Measurements from ENCODE around the gene APH1A.
"Not testable (repeated sequence)": the region's sequence is repeated elsewhere in the genome, so short reads cannot be mapped to it uniquely, and the experiment has no call there.

Gene APH1A

GRCh38 chr1:150256554-150257341, 12.1 kb downstream of the APH1A start:
- no peaks in the 10 kb centered on the region for H3K27me3 ChIP-seq (ENCODE audit: insufficient read depth, poor library complexity, severe bottlenecking)
- DNase-seq (ENCODE audit: low spot score) (no peak), ATAC-seq (ENCODE audit: low read depth) (no peak)
- no peak overlapping the region for H3K27ac ChIP-seq (ENCODE audit: poor library complexity, severe bottlenecking)
- H3K4me1 ChIP-seq (ENCODE audit: insufficient read depth, poor library complexity, severe bottlenecking): peaks cover 27% of the 10 kb centered on the region
- H3K9me3 ChIP-seq (ENCODE audit: severe bottlenecking): no peaks in the 10 kb centered on the region
- H3K4me3 ChIP-seq (ENCODE audit: severe bottlenecking): no peak overlapping the region
- no peak for TF ChIP-seq CTCF (IDR thresholded peaks at IDR 0.05; ENCODE audit: poor library complexity, severe bottlenecking)
- H3K36me3 ChIP-seq (ENCODE audit: low read depth): no peaks in the 10 kb centered on the region

- H3K36me3 ChIP-seq (ENCODE audit: low read depth): no peaks in the 10 kb centered on the region
- no peak overlapping the region for H3K4me3 ChIP-seq (ENCODE audit: severe bottlenecking)
- no peak overlapping the region for H3K27ac ChIP-seq (ENCODE audit: poor library complexity, severe bottlenecking)
- H3K4me1 ChIP-seq (ENCODE audit: insufficient read depth, poor library complexity, severe bottlenecking): peaks cover 23% of the 10 kb centered on the region
- DNase-seq (ENCODE audit: low spot score) (no peak), ATAC-seq (ENCODE audit: low read depth) (no peak)
- H3K27me3 ChIP-seq (ENCODE audit: insufficient read depth, poor library complexity, severe bottlenecking): no peaks in the 10 kb centered on the region
- no peaks in the 10 kb centered on the region for H3K9me3 ChIP-seq (ENCODE audit: severe bottlenecking)
- TF ChIP-seq CTCF (IDR thresholded peaks at IDR 0.05; ENCODE audit: poor library complexity, severe bottlenecking): peak; percentile 52
Observed at GRCh38 chr1:150256198-150256553, 12.6 kb downstream of the APH1A start.

- no peak overlapping the region for H3K27ac ChIP-seq (ENCODE audit: poor library complexity, severe bottlenecking)
- TF ChIP-seq CTCF (IDR thresholded peaks at IDR 0.05; ENCODE audit: poor library complexity, severe bottlenecking): no peak
- H3K27me3 ChIP-seq (ENCODE audit: insufficient read depth, poor library complexity, severe bottlenecking): no peaks in the 10 kb centered on the region
- no peak overlapping the region for H3K4me3 ChIP-seq (ENCODE audit: severe bottlenecking)
- no peaks in the 10 kb centered on the region for H3K9me3 ChIP-seq (ENCODE audit: severe bottlenecking)
- DNase-seq (ENCODE audit: low spot score) (no peak), ATAC-seq (ENCODE audit: low read depth) (no peak)
- no peaks in the 10 kb centered on the region for H3K36me3 ChIP-seq (ENCODE audit: low read depth)
- no peaks in the 10 kb centered on the region for H3K4me1 ChIP-seq (ENCODE audit: insufficient read depth, poor library complexity, severe bottlenecking)
Observed at GRCh38 chr1:150249936-150250335, 18.9 kb downstream of the APH1A start.

DNA sequence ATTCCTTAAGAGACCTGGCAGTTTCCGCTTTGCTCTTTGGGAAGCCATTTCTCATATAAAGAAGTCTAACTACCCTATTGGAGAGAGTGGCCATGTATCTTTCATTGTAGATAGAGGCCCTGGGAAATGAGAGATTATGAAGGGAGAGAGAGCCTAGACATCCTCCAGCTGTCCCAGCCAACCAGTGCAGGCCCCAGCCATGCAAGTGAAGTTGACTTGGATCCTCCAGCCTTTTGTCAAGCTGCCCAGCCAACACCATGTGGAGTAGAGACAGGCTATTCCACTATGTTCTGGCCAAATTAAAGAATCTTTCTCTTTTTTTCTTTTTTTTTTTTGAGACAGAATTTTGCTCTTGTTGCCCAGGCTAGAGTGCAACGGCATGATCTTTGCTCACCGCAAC, 25.8 kb downstream of the APH1A start:
- no peak for ATAC-seq (ENCODE audit: low read depth)
- no peak overlapping the region for H3K27ac ChIP-seq (ENCODE audit: poor library complexity, severe bottlenecking)
- no peak for TF ChIP-seq CTCF (IDR thresholded peaks at IDR 0.05; ENCODE audit: poor library complexity, severe bottlenecking)
- DNase-seq (ENCODE audit: low spot score): no peak
- H3K4me1 ChIP-seq (ENCODE audit: insufficient read depth, poor library complexity, severe bottlenecking): no peaks in the 10 kb centered on the region
- H3K36me3 ChIP-seq (ENCODE audit: low read depth): no peaks in the 10 kb centered on the region
- no peaks in the 10 kb centered on the region for H3K27me3 ChIP-seq (ENCODE audit: insufficient read depth, poor library complexity, severe bottlenecking)
- H3K4me3 ChIP-seq (ENCODE audit: severe bottlenecking): no peak overlapping the region
- H3K9me3 ChIP-seq (ENCODE audit: severe bottlenecking): no peaks in the 10 kb centered on the region

- Histone ChIP-seq H3K9me3 (ENCODE audit: severe bottlenecking) (no peaks in the 10 kb centered on the region), H3K4me3 (ENCODE audit: severe bottlenecking) (no peak overlapping the region), H3K27me3 (ENCODE audit: insufficient read depth, poor library complexity, severe bottlenecking) (no peaks in the 10 kb centered on the region), H3K27ac (ENCODE audit: poor library complexity, severe bottlenecking) (no peak overlapping the region), H3K36me3 (ENCODE audit: low read depth) (no peaks in the 10 kb centered on the region), H3K4me1 (ENCODE audit: insufficient read depth, poor library complexity, severe bottlenecking) (peaks cover 6% of the 10 kb centered on the region)
- no peak for TF ChIP-seq CTCF (IDR thresholded peaks at IDR 0.05; ENCODE audit: poor library complexity, severe bottlenecking)
- ATAC-seq (ENCODE audit: low read depth) (no peak), DNase-seq (ENCODE audit: low spot score) (no peak)
Observed at GRCh38 chr1:150237746-150238145, 31.1 kb downstream of the APH1A start.

DNA sequence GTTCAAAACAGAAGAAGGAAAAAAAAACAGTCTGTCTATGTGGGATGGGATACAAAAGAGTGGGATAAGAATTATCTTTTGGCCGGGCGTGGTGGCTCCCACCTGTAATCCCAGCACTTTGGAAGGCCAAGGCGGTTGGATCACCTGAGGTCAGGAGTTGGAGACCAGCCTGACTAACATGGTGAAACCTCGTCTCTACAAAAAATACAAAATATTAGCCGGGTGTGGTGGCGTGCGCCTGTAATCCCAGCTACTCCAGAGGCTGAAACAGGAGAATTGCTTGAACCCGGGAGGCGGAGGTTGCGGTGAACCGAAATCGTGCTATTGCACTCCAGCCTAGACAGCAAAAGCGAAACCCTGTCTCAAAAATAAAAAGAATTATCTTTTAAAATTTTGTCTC, 31.6 kb downstream of the APH1A start:
- H3K27ac ChIP-seq (ENCODE audit: poor library complexity, severe bottlenecking): peak overlapping the region; percentile 79
- H3K4me1 ChIP-seq (ENCODE audit: insufficient read depth, poor library complexity, severe bottlenecking); H3K36me3 ChIP-seq (ENCODE audit: low read depth); H3K9me3 ChIP-seq (ENCODE audit: severe bottlenecking); H3K4me3 ChIP-seq (ENCODE audit: severe bottlenecking); ATAC-seq (ENCODE audit: low read depth); DNase-seq (ENCODE audit: low spot score); H3K27me3 ChIP-seq (ENCODE audit: insufficient read depth, poor library complexity, severe bottlenecking): not testable (repeated sequence)
